Osteoblast (primary cell): ENCODE data around the gene SCTR. TPM values are rescaled to one million over a fixed set of nuclear protein-coding genes. Genes with fewer than 3 reads are reported as not detected.

Experiments used
- DNase-seq: peaks from one replicate; pipeline ENCODE4 v3.0.0; 2011; ENCODE audit warnings: low spot score, mixed read lengths; ENCODE audit not compliant: insufficient read length; ENCODE audit errors: missing footprints
- H2AFZ ChIP-seq: 2 replicates; pipeline ENCODE4 v1.6.0; 2011; ENCODE audit warnings: mild to moderate bottlenecking, low read length
- H3K27ac ChIP-seq: 2 replicates; pipeline ENCODE4 v1.5.1; 2011; ENCODE audit warnings: mild to moderate bottlenecking, low read depth, low read length, moderate library complexity
- H3K27me3 ChIP-seq: 2 replicates; pipeline ENCODE4 v1.6.0; 2012; ENCODE audit warnings: mild to moderate bottlenecking, control low read depth, inconsistent platforms, low read length, moderate library complexity; ENCODE audit not compliant: insufficient read depth
- H3K36me3 ChIP-seq: 2 replicates; pipeline ENCODE4 v1.5.1; 2011; ENCODE audit warnings: mild to moderate bottlenecking, low read length, control low read depth, moderate library complexity; ENCODE audit not compliant: insufficient read depth
- H3K4me1 ChIP-seq: 2 replicates; pipeline ENCODE4 v1.5.1; 2011; ENCODE audit warnings: mild to moderate bottlenecking, low read length, control low read depth, moderate library complexity; ENCODE audit not compliant: insufficient read depth
- H3K4me2 ChIP-seq: 2 replicates; pipeline ENCODE4 v1.6.0; 2011; ENCODE audit warnings: mild to moderate bottlenecking, low read length; ENCODE audit not compliant: insufficient read depth
- H3K4me3 ChIP-seq: fragments of 200-600 bp; sonication (generic); 3 replicates; pipeline ENCODE4 v1.5.1; 2012; ENCODE audit warnings: mild to moderate bottlenecking, low read length, inconsistent platforms; ENCODE audit not compliant: insufficient read depth
- H3K79me2 ChIP-seq: 2 replicates; pipeline ENCODE4 v1.6.0; 2012; ENCODE audit warnings: mild to moderate bottlenecking, low read length, control low read depth, inconsistent platforms; ENCODE audit not compliant: insufficient read depth
- H3K9me3 ChIP-seq: 2 replicates; pipeline ENCODE4 v1.5.1; 2011; ENCODE audit warnings: low read depth, low read length, control low read depth
- H4K20me1 ChIP-seq: 2 replicates; pipeline ENCODE4 v1.6.0; 2012; ENCODE audit warnings: mild to moderate bottlenecking, low read length, control low read depth; ENCODE audit not compliant: insufficient read depth
- CTCF ChIP-seq: IDR thresholded peaks from 2 replicates; pipeline ENCODE4 v1.5.1; 2011; ENCODE audit warnings: mild to moderate bottlenecking, low read depth, low read length, moderate library complexity; ENCODE audit errors: extremely low read depth
- total RNA-seq: library from RNA; depleted of rRNA; stranded (reverse); fragments of >200 nt; gene quantifications from 2 replicates; pipeline ENCODE4 v1.2.3, GENCODE V29; 2012

Gene SCTR
- total RNA-seq, 1 donor, result not detected

DNA sequence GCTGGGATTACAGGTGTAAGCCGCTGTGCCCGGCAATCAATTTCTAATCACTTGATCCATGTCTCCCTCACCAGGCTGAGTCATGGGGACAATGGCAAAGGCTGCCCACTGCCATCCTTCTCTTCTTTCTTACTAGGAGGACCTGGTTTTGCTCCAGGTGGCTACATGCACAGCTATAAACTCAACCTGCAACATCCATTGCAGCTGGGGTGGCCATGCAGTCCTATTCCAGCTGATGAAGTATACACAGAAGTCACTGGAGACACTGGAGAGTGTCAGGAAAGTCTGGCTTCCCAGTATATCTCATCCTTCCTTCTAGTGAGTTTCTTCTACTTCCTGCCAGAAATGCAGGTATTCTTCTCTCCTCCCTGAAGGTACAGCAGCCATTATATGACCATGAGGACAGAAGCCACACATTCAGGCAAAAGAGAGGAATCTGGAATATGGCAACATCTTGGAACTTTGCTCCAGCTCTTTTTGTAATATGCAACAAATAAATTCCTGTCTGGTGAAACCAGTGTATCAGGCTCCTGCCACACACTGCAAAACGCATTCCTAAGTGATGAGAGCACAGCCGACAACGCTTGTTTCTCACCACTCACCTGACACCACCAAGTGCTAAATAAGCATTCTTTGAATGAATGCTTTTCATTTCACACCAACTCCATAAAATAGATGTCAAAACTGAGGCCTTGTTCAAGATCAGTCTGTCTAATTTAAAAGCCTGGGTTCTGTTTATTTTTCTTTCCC is 32.3 kb downstream of the SCTR start:
- DNase-seq, result peak; percentile 94

GRCh38 chr2:119490653-119491195 is 33.6 kb downstream of the SCTR start:
- Histone ChIP-seq H3K27ac (no peak overlapping the region), H2AFZ (no peak overlapping the region), H4K20me1 (no peaks in the 10 kb centered on the region), H3K4me3 (no peak overlapping the region), H3K4me2 (no peak overlapping the region), H3K27me3 (peaks cover 16% of the 10 kb centered on the region), H3K9me3 (no peaks in the 10 kb centered on the region), H3K36me3 (no peaks in the 10 kb centered on the region), H3K79me2 (no peaks in the 10 kb centered on the region), H3K4me1 (peaks cover 13% of the 10 kb centered on the region)
- no peak for TF ChIP-seq CTCF
- peak; percentile 41 for DNase-seq

More for the DNA sequence above, 32.3 kb downstream of the SCTR start:
- Histone ChIP-seq H3K9me3 (no peaks in the 10 kb centered on the region), H2AFZ (no peak overlapping the region), H3K4me2 (peak overlapping the region; percentile 10), H3K27me3 (peaks cover 21% of the 10 kb centered on the region), H3K36me3 (no peaks in the 10 kb centered on the region), H3K79me2 (no peaks in the 10 kb centered on the region), H3K4me1 (peaks cover 13% of the 10 kb centered on the region), H3K27ac (no peak overlapping the region), H4K20me1 (no peaks in the 10 kb centered on the region), H3K4me3 (no peak overlapping the region)
- no peak for TF ChIP-seq CTCF

- Histone ChIP-seq H3K27ac (no peak overlapping the region), H3K4me3 (no peak overlapping the region), H3K9me3 (no peaks in the 10 kb centered on the region), H3K27me3 (peaks cover 12% of the 10 kb centered on the region), H3K4me2 (no peak overlapping the region), H2AFZ (no peak overlapping the region), H3K79me2 (no peaks in the 10 kb centered on the region), H3K4me1 (peaks cover 13% of the 10 kb centered on the region), H3K36me3 (no peaks in the 10 kb centered on the region), H4K20me1 (no peaks in the 10 kb centered on the region)
- DNase-seq, result peak; percentile 66
- no peak for TF ChIP-seq CTCF
Observed at GRCh38 chr2:119490106-119490505, 34.2 kb downstream of the SCTR start.

GRCh38 chr2:119489232-119489952 is 34.9 kb downstream of the SCTR start:
- Histone ChIP-seq H3K79me2 (no peaks in the 10 kb centered on the region), H3K36me3 (no peaks in the 10 kb centered on the region), H3K27ac (no peak overlapping the region), H3K9me3 (no peaks in the 10 kb centered on the region), H2AFZ (no peak overlapping the region), H3K4me1 (peaks cover 13% of the 10 kb centered on the region), H3K27me3 (peaks cover 15% of the 10 kb centered on the region), H3K4me2 (no peak overlapping the region), H3K4me3 (no peak overlapping the region), H4K20me1 (no peaks in the 10 kb centered on the region)
- no peak for DNase-seq
- no peak for TF ChIP-seq CTCF
